Measurements from ENCODE around the gene CCDC78. TPM values are rescaled to one million over a fixed set of nuclear protein-coding genes. Genes with fewer than 3 reads are reported as not detected.

Gene CCDC78
- total RNA-seq, 1 donor from 2014 or later = 4.9 TPM

DNA sequence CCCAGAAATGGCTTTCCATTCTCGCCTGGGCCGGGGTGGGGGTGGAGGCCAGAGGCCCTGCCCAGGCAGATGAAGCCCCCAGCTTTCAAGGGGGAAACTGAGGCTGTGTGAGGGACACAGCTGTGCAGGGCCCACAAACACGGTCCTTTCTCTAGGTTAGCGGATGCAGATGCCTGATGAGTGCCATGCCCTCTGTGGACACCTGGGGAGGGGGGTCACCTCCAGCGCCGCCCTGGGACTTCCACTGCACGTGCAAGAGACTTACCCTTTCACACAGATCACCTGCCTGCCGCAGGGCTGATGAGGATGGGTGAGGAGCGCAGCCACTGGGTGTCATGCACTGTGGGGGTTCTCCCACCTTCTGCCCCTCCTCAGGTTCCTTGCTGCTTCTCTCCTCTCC, 7.9 kb downstream of the CCDC78 start:
- TF ChIP-seq CTCF (conservative IDR thresholded peaks at IDR 0.05; ENCODE audit: low read depth, low read length) = no peak
- DNase-seq (ENCODE audit: low read depth) = no peak
- H3K4me3 ChIP-seq (ENCODE audit: low read depth, low read length) = no peak overlapping the region

- no peak for TF ChIP-seq CTCF (conservative IDR thresholded peaks at IDR 0.05; ENCODE audit: low read depth, low read length)
- no peak for DNase-seq (ENCODE audit: low read depth)
- H3K4me3 ChIP-seq (ENCODE audit: low read depth, low read length) = no peak overlapping the region
Measured at GRCh38 chr16:717450-718245, 8.6 kb downstream of the CCDC78 start.

DNA sequence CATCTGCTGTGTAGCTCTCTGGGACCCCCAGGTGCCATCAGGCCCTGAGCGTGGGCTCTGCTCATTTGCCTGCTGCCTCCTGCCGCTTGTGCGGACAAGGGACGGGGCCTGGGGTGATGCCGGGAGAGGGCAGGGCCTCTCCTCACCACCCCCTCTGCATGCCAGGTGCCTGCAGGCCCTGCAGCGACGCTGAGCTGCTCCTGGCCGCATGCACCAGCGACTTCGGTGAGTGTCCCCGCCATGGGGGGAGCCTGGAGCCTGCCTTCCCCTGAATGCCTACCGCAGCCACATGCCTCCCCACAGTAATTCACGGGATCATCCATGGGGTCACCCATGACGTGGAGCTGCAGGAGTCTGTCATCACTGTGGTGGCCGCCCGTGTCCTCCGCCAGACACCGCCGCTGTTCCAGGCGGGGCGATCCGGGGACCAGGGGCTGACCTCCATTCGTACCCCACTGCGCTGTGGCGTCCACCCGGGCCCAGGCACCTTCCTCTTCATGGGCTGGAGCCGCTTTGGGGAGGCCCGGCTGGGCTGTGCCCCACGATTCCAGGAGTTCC, 9.4 kb downstream of the CCDC78 start:
- no peak for DNase-seq (ENCODE audit: low read depth)
- no peak overlapping the region for H3K4me3 ChIP-seq (ENCODE audit: low read depth, low read length)
- no peak for TF ChIP-seq CTCF (conservative IDR thresholded peaks at IDR 0.05; ENCODE audit: low read depth, low read length)

DNA sequence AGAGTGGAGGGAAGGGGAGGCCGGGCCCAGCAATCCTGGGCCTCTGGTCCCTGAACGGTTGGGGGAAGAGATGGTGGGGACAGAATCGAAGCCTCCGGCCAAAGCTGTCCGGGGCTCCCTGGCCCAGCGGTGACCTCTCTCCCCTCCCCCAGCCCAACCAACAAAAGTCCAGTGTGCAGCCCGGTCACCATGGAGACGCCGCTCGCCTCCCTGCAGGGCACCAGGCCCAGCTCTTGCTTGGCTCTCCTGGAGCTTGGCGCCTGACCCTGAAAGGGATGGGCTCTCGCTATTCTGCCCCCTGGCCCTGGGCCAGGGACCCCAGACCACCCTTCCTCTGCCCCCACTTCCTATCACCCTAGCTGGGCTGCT, 10.1 kb downstream of the CCDC78 start:
- TF ChIP-seq CTCF (conservative IDR thresholded peaks at IDR 0.05; ENCODE audit: low read depth, low read length) = no peak
- DNase-seq (ENCODE audit: low read depth) = no peak
- H3K4me3 ChIP-seq (ENCODE audit: low read depth, low read length) = peak overlapping the region; percentile 69

DNA sequence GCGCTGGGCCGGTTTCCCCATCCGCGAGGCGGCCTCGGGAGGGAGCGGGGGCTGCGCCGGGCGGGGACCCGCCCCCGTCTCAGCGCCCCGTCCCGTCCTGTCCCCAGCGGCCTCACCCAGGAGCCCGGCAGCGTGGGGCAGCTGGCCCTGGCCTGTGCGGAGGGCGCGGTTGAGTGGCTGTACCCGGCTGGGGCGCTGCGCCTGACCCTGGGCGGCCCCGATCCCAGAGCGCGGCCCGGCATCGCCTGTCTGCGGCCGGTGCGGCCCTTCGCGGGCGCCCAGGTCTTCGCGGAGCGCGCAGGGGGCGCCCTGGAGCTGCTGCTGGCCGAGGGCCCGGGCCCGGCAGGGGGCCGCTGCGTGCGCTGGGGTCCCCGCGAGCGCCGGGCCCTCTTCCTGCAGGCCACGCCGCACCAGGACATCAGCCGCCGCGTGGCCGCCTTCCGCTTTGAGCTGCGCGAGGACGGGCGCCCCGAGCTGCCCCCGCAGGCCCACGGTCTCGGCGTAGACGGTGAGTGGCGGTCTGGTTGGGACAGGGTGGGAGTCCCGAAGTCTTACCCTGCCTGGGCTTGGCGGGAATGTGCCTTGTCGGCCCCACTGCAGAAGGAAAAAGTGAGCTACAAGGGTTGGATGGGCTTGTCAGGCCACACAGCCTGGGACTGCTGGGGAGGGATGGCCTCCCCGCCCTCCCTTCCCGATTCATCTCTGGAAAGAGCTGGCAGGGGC, 10.6 kb downstream of the CCDC78 start:
- no peak for DNase-seq (ENCODE audit: low read depth)
- H3K4me3 ChIP-seq (ENCODE audit: low read depth, low read length) = peak overlapping the region; percentile 69
- peak; percentile 14 for TF ChIP-seq CTCF (conservative IDR thresholded peaks at IDR 0.05; ENCODE audit: low read depth, low read length)

- TF ChIP-seq CTCF (conservative IDR thresholded peaks at IDR 0.05; ENCODE audit: low read depth, low read length) = no peak
- no peak for DNase-seq (ENCODE audit: low read depth)
- peak within 1 kb of the TSS; percentile 69 for H3K4me3 ChIP-seq (ENCODE audit: low read depth, low read length)
Measured at GRCh38 chr16:714558-715476, 11.4 kb downstream of the CCDC78 start, which contains the start of gene METRN. METRN (plus strand) TSS chr16:715118; CDS start chr16:715290, 172 bp downstream.

Measured in epithelial cell of proximal tubule (primary cell).